GM12874 (cell line): ENCODE measurements around the gene TTBK1.

Experiments
- TF ChIP-seq, protein P1 (sequence below): IDR thresholded peaks from 2 replicates; pipeline ENCODE4 v1.5.1; 2011; ENCODE audit warnings: low read depth, mild to moderate bottlenecking, control low read depth, low read length, moderate library complexity; ENCODE audit not compliant: insufficient read depth

The TTBK1 gene

DNA sequence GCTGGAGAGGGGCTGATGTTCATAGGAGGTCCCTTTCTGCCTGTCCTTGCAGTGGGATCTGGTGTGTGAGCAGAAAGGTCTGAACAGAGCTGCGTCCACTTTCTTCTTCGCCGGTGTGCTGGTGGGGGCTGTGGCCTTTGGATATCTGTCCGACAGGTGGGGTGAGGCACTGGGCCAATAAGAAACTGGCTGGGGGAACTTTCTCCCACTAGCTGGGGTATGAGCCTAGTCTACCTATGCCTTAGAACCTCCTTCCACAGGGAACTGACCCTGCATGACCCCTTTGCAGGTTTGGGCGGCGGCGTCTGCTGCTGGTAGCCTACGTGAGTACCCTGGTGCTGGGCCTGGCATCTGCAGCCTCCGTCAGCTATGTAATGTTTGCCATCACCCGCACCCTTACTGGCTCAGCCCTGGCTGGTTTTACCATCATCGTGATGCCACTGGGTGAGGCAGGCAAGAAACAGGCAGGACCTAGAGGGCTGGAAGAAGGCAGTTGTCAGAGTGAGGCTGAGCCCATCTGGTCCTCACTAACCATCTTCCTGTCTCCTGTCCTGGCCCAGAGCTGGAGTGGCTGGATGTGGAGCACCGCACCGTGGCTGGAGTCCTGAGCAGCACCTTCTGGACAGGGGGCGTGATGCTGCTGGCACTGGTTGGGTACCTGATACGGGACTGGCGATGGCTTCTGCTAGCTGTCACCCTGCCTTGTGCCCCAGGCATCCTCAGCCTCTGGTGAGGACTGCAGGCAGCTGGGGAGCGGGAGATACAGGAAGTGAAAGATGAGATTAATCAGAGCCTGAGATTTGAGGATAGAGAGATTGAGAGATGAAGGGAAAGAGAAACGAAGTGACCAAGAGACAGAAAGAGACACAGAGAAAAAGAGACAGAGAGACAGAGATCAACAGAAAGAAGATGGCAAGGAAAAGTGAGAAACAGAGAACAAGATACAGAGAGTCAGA is 56.3 kb downstream of the TTBK1 start:
- TF ChIP-seq, protein P1, sequence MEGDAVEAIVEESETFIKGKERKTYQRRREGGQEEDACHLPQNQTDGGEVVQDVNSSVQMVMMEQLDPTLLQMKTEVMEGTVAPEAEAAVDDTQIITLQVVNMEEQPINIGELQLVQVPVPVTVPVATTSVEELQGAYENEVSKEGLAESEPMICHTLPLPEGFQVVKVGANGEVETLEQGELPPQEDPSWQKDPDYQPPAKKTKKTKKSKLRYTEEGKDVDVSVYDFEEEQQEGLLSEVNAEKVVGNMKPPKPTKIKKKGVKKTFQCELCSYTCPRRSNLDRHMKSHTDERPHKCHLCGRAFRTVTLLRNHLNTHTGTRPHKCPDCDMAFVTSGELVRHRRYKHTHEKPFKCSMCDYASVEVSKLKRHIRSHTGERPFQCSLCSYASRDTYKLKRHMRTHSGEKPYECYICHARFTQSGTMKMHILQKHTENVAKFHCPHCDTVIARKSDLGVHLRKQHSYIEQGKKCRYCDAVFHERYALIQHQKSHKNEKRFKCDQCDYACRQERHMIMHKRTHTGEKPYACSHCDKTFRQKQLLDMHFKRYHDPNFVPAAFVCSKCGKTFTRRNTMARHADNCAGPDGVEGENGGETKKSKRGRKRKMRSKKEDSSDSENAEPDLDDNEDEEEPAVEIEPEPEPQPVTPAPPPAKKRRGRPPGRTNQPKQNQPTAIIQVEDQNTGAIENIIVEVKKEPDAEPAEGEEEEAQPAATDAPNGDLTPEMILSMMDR, result no peak

DNA sequence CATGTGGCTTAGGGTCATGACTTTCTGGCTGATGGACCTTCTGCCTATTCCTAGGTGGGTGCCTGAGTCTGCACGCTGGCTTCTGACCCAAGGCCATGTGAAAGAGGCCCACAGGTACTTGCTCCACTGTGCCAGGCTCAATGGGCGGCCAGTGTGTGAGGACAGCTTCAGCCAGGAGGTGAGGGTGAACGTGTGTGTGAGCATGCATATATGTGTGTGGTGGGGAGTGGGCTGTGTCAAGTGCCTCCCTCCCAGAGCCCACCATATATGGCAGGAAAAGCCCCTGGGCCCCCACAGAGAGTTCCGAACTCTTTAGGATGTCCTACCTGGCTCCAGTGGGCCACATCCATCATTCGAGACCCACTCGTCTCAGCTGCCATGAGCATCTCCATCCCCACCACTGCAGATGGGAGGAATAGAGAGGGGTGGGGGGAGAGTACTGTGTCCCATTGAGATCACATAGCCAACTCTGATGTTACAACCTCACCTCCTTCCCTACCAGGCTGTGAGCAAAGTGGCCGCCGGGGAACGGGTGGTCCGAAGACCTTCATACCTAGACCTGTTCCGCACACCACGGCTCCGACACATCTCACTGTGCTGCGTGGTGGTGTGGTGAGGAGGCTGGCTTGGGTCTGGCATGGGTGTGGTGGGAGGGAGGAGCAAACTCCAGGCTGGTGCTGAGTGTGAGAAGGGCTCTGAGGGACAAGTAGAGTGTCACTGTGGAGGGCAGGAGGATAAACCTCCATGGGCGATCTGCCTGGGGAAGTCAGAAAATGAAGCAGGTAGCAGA is 58.0 kb downstream of the TTBK1 start:
- TF ChIP-seq, protein P1, result no peak

DNA sequence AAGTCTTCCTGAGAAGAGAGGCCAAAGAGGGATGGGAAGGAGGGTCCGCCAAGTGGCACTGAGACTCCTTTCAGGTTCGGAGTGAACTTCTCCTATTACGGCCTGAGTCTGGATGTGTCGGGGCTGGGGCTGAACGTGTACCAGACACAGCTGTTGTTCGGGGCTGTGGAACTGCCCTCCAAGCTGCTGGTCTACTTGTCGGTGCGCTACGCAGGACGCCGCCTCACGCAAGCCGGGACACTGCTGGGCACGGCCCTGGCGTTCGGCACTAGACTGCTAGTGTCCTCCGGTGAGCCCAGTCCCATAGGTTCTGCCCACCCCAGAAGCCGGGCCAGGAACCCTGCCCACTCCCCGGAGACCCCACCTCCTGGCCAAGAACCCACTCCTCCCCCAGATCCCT is 58.8 kb downstream of the TTBK1 start:
- TF ChIP-seq, protein P1, result no peak

DNA sequence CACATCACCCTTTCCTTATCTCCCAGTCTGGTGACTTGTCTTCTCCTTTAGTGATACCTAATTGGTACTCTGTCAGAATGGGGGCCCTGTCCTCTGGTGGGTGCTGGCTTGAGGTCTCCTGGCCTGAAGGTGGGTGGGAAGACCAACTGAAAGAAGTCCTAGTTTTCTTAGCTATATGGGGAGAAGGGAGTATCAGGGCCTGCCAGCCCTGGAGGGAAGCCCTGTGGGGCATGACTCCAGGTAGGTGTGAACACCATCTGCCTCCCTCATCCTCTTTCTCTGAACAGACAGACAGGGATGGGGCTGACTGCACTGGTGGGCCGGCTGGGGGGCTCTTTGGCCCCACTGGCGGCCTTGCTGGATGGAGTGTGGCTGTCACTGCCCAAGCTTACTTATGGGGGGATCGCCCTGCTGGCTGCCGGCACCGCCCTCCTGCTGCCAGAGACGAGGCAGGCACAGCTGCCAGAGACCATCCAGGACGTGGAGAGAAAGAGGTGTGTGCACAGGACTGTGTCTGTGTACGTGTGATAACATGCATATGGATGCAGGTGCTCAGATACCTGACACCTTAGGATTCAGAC is 60.6 kb downstream of the TTBK1 start:
- TF ChIP-seq, protein P1, result no peak

DNA sequence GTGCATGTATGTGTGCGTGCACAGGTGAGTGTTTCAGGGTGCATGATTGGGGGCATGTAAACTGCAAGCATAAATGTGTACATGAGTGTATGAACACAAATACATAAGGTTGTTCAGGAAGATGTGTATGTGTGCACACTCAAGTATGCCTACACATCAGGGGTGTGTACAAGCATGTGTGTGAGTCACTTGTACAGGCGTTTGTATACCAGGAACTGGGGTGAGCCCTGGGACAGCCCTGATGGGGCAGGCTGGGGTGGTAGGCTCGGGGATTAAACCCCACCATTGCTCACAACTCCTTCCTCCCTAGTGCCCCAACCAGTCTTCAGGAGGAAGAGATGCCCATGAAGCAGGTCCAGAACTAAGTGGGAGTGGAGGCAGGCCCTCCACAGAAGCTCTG is 61.1 kb downstream of the TTBK1 start:
- TF ChIP-seq, protein P1, result no peak

DNA sequence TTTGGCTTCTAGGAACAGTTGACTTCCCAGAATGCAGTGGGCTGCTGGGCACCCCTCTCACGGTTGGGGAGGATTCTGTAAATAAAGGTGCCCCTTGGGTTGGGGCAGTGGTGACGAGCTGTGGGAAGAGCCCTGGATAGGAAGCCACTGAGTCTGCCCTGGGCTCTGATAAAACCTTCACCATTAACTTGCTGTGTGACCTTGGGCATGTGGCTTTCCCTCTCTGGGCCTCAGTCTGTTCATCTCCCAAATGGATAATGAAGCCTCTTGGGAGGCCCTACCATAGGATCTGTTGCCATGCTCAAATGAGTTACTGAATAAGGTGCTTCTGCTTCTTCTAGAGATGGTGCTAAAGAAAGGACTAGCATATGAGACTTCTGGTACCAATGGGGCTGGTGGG is 61.6 kb downstream of the TTBK1 start:
- TF ChIP-seq, protein P1, result no peak

DNA sequence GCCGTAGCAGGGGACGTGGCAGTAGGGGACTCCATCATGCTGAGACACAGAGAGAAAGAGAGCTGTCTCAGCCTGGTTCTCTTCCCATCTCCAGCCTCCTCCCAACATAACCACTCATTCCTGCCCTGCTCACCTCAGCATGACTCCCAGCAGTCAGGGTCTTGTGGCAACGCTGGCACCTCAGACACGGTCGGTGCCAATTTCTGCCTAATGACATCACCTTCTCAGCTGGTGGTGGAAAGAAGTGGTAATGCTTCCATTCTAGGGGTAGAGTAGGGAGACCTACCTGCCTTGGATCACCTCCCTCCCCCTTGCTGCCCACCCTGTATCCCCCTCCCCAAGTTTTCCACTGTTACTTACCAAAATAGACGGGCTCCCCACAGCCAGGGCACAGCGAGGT is 62.8 kb downstream of the TTBK1 start:
- TF ChIP-seq, protein P1, result no peak
